ENCODE data around the gene PDLIM1. TPM values are rescaled to one million over a fixed set of nuclear protein-coding genes. Genes with fewer than 3 reads are reported as not detected.

The PDLIM1 gene
- total and polyA plus RNA-seq, 2 of the 8 experiments (the other 6 are each of a cell fraction or from before 2014, with no cell fraction given), result 169 to 245 TPM

- Histone ChIP-seq H2AFZ (ENCODE audit: low read length) (no peak overlapping the region), H2BK12ac (ENCODE audit: low read depth, low read length) (no peak overlapping the region), H3K9me3 (ENCODE audit: insufficient read depth in 2 of 2, low read depth in 1 of 2, low read length in 1 of 2) (no peaks in the 10 kb centered on the region), H3K79me1 (ENCODE audit: low read depth, low read length) (no peaks in the 10 kb centered on the region), H3K4me1 (replicated peaks in 1 of 4; ENCODE audit: control insufficient read depth in 3 of 4, insufficient read depth in 4 of 4, low read length in 3 of 4) (peaks cover 3 to 10% (median 6%) of the 10 kb centered on the region in 4 experiments), H3K27me3 (replicated peaks in 1 of 4; ENCODE audit: control insufficient read depth in 3 of 4, extremely low read depth in 1 of 4, insufficient read depth in 3 of 4, low read length in 3 of 4) (peaks cover 1 to 21% (median 14%) of the 10 kb centered on the region in 4 experiments; a peak in 6 of 7 replicates), H3K4me2 (ENCODE audit: insufficient read depth in 1 of 2, low read depth in 2 of 2, low read length in 2 of 2) (no peak overlapping the region), H4K91ac (replicated peaks; ENCODE audit: insufficient read length, low read length) (no peak overlapping the region), H2AK5ac (ENCODE audit: low read depth, low read length) (no peak overlapping the region), H3K79me2 (ENCODE audit: control insufficient read depth in 1 of 2, insufficient read depth in 2 of 2, low read length in 2 of 2) (no peaks in the 10 kb centered on the region), H3K36me3 (ENCODE audit: control insufficient read depth in 2 of 4, insufficient read depth in 4 of 4, low read length in 3 of 4) (no peaks in the 10 kb centered on the region), H4K20me1 (replicated peaks in 1 of 2; ENCODE audit: control insufficient read depth in 1 of 2, insufficient read depth in 2 of 2, low read length in 2 of 2) (no peaks in the 10 kb centered on the region), H3K9ac (replicated peaks in 1 of 4; ENCODE audit: extremely low read depth in 1 of 4, low read depth in 3 of 4, low read length in 3 of 4) (no peak overlapping the region), H3K4ac (replicated peaks; ENCODE audit: insufficient read length, low read depth, low read length) (no peak overlapping the region), H2BK15ac (ENCODE audit: low read length) (no peak overlapping the region), H2BK5ac (ENCODE audit: low read depth, low read length) (no peak overlapping the region), H4K8ac (ENCODE audit: extremely low read depth, insufficient read depth, low read length) (no peak overlapping the region), H3K18ac (ENCODE audit: extremely low read depth, low read length) (no peak overlapping the region), H3K14ac (ENCODE audit: insufficient read length) (no peak overlapping the region), H3K23me2 (ENCODE audit: low read depth, low read length) (no peaks in the 10 kb centered on the region; the same call in 1 of the 2 replicates), H3K27ac (ENCODE audit: low read depth, low read length) (no peak overlapping the region), H4K5ac (ENCODE audit: insufficient read length, low read depth, low read length) (no peak overlapping the region), H2BK20ac (ENCODE audit: low read length) (no peak overlapping the region), H3K4me3 (ENCODE audit: extremely low read depth in 1 of 4, insufficient read depth in 2 of 4, low read depth in 3 of 4, low read length in 4 of 4) (no peak overlapping the region), H3K23ac (ENCODE audit: insufficient read length) (no peak overlapping the region), H2BK120ac (replicated peaks; ENCODE audit: low read depth, low read length) (no peak overlapping the region), H3K56ac (replicated peaks; ENCODE audit: insufficient read length, low read depth, low read length) (no peak overlapping the region)
- WGBS, 2 experiments (ENCODE audit: extremely low coverage in 1 of 2, insufficient coverage in 1 of 2, insufficient read length in 1 of 2, insufficient replicate concordance in 2 of 2, low coverage in 1 of 2, low lambda C conversion rate in 2 of 2, missing lambda C conversion rate in 1 of 2), result 90% methylated on average over 3 of the region's 3 CpGs; no CpG with 5 or more reads in 1 of the 2 experiments
- FAIRE-seq, result no peak
- DNase-seq (ENCODE audit: low read depth in 1 of 2, low spot score in 2 of 2), result no peak
- ChIA-PET POLR2A (ENCODE audit: partially characterized antibody) (no interaction called here), CTCF (ENCODE audit: partially characterized antibody) (no interaction called here)
- TF ChIP-seq TBP (IDR thresholded peaks at IDR 0.05; ENCODE audit: low read depth, low read length) (no peak), NRF1 (IDR thresholded peaks at IDR 0.05; ENCODE audit: low read depth, low read length) (no peak), CHD2 (IDR thresholded peaks at IDR 0.05; ENCODE audit: low read length) (no peak), SUZ12 (IDR thresholded peaks at IDR 0.05; ENCODE audit: low read length) (no peak), FOSL1 (IDR thresholded peaks at IDR 0.05; ENCODE audit: insufficient read depth, low read depth, low read length) (no peak), CTBP2 (IDR thresholded peaks at IDR 0.05; ENCODE audit: borderline replicate concordance, insufficient read depth, insufficient read length, low read length) (no peak), RFX5 (IDR thresholded peaks at IDR 0.05; ENCODE audit: borderline replicate concordance, low read depth, low read length) (no peak), RAD21 (IDR thresholded peaks at IDR 0.05 in 1 of 2, conservative IDR thresholded peaks at IDR 0.05 in 1 of 2; ENCODE audit: low read depth in 2 of 2, low read length in 2 of 2) (no peak), CBX5 (IDR thresholded peaks at IDR 0.05; ENCODE audit: low read depth, low read length) (no peak)
Observed at GRCh38 chr10:95300022-95300539, 9.3 kb upstream of the PDLIM1 start.

Measured in H1 (cell line).